K562 (cell line): Measurements from ENCODE around the gene PRCP. TPM values are rescaled to one million over a fixed set of nuclear protein-coding genes. Genes with fewer than 3 reads are reported as not detected.

ENCODE experiments used
- ATAC-seq: fragments of 200-7000 bp; cut with Tn5 transposase; 3 replicates; pipeline ENCODE4 v1.9.1; 2020; ENCODE audit warnings: moderate library complexity
- BruUV-seq: library from RNA; stranded (reverse); fragments of 400-500 nt; replicated peaks from 2 replicates; lab custom pipeline; 2021; lab: Mats Ljungman, UMichigan
- CTCF ChIA-PET: fragments of 300-600 bp; formaldehyde crosslinking; extraction: SDS; loops from one replicate; lab custom pipeline; 2021; ENCODE audit warnings: low intra/inter-chr PET ratio; lab: Yijun Ruan, JAX
- POLR2A ChIA-PET: fragments of 300-600, 350-650 bp; sonication (Branson Sonifier 250); formaldehyde crosslinking; extraction: SDS; loops from one replicate; lab custom pipeline; 2021; ENCODE audit warnings: antibody characterized with exemption, inconsistent platforms; lab: Yijun Ruan, JAX
- DNase-seq, 4 experiments: peaks; one replicate each; pipeline versions ENCODE4 v3.0.0 to v3.0.0-alpha.2; 2011 to 2018; ENCODE audit warnings: low spot score in 3 of 4, mixed read lengths in 3 of 4; ENCODE audit errors: extremely low read depth in 1 of 4
- FAIRE-seq: peaks from 2 replicates; lab custom pipeline; 2011; peaks lifted over from hg19 to GRCh38; lab: Jason Lieb, UNC
- H2AFZ ChIP-seq: 2 replicates; pipeline ENCODE4 v1.6.0; 2011; ENCODE audit warnings: low read depth, low read length, control low read depth, inconsistent platforms
- H3K27ac ChIP-seq: fragments of 200-600 bp; 3 replicates; pipeline ENCODE4 v1.8.0; 2011; ENCODE audit warnings: low read depth, mild to moderate bottlenecking, control low read depth, inconsistent platforms, low read length, moderate library complexity, mixed read lengths; ENCODE audit errors: extremely low read depth
- H3K27me3 ChIP-seq, 2 experiments: fragments of 300-600 bp in 1 of 2; 2 replicates in 1 of 2; 3 replicates in 1 of 2; pipeline versions ENCODE4 v1.6.0 to v1.8.0; 2011; ENCODE audit warnings: inconsistent platforms in 2 of 2, low read length in 2 of 2, mild to moderate bottlenecking in 1 of 2, mixed read lengths in 1 of 2, moderate library complexity in 1 of 2; ENCODE audit not compliant: control insufficient read depth in 2 of 2, insufficient read depth in 2 of 2
- H3K36me3 ChIP-seq: fragments of 300-600 bp; 3 replicates; pipeline ENCODE4 v1.8.0; 2011; ENCODE audit warnings: mild to moderate bottlenecking, low read length, inconsistent platforms; ENCODE audit not compliant: control insufficient read depth, insufficient read depth
- H3K4me1 ChIP-seq, 2 experiments: fragments of 200-600 bp in 1 of 2; replicated peaks in 1 of 2; 2 replicates in 1 of 2; 3 replicates in 1 of 2; pipeline versions ENCODE4 v1.5.1 to v1.8.0; 2011; ENCODE audit warnings: inconsistent platforms in 2 of 2, low read length in 2 of 2, mild to moderate bottlenecking in 1 of 2, mixed read lengths in 1 of 2, moderate library complexity in 1 of 2; ENCODE audit not compliant: control insufficient read depth in 2 of 2, insufficient read depth in 2 of 2
- H3K4me2 ChIP-seq: 2 replicates; pipeline ENCODE4 v1.6.1; 2011; ENCODE audit warnings: low read length, control low read depth, inconsistent platforms, mixed read lengths; ENCODE audit not compliant: insufficient read depth
- H3K4me3 ChIP-seq: fragments of 200-600 bp; sonication (generic), shearing (Covaris generic); 2 replicates; pipeline ENCODE4 v1.5.1; 2016; ENCODE audit warnings: control low read depth, inconsistent platforms
- H3K79me2 ChIP-seq: fragments of 200-600 bp; 3 replicates; pipeline ENCODE4 v1.8.0; 2011; ENCODE audit warnings: low read length, inconsistent platforms; ENCODE audit not compliant: control insufficient read depth, insufficient read depth
- H3K9ac ChIP-seq, 2 experiments: 2 replicates each; pipeline versions ENCODE4 v1.6.0 to v1.6.1; 2011; ENCODE audit warnings: low read depth in 2 of 2, low read length in 2 of 2, control low read depth in 1 of 2, inconsistent platforms in 1 of 2, mild to moderate bottlenecking in 1 of 2, mixed read lengths in 1 of 2; ENCODE audit not compliant: insufficient read depth in 1 of 2
- H3K9me1 ChIP-seq: one replicate; pipeline ENCODE4 v1.6.0; 2011; ENCODE audit warnings: inconsistent platforms, mild to moderate bottlenecking, low read length, moderate library complexity; ENCODE audit not compliant: control insufficient read depth, insufficient read depth
- H3K9me3 ChIP-seq: replicated peaks from 2 replicates; pipeline ENCODE4 v1.5.1; 2011; ENCODE audit warnings: low read depth, low read length, inconsistent platforms; ENCODE audit not compliant: control insufficient read depth, insufficient read depth
- H4K20me1 ChIP-seq: replicated peaks from 2 replicates; pipeline ENCODE4 v1.6.1; 2011; ENCODE audit warnings: low read length, inconsistent platforms, mixed read lengths; ENCODE audit not compliant: control insufficient read depth, insufficient read depth
- FOXA3 ChIP-seq, 2 experiments: fragments of 450-650 bp in 1 of 2; sonication (generic) in 1 of 2; formaldehyde crosslinking; IDR thresholded peaks in 1 of 2; conservative IDR thresholded peaks in 1 of 2; 2 replicates each; pipeline versions ENCODE4 v1.4.0 to v1.8.0; 2020 to 2022; ENCODE audit warnings: mild to moderate bottlenecking in 2 of 2, missing genetic modification reagents in 1 of 2
- GATA2 ChIP-seq: sonication (generic); formaldehyde crosslinking; IDR thresholded peaks from 2 replicates; pipeline ENCODE4 v1.4.0; 2020; ENCODE audit warnings: mild to moderate bottlenecking, missing genetic modification reagents
- L3MBTL2 ChIP-seq: fragments of 450-650 bp; IDR thresholded peaks from 2 replicates; pipeline ENCODE4 v1.6.1; 2016; ENCODE audit warnings: mild to moderate bottlenecking, moderate library complexity
- RBM34 ChIP-seq: fragments of 200-400 bp; formaldehyde crosslinking; IDR thresholded peaks from 2 replicates; pipeline ENCODE4 v1.6.1; 2018; ENCODE audit warnings: low read length, borderline replicate concordance; ENCODE audit not compliant: insufficient read depth
- UBTF ChIP-seq, 2 experiments: IDR thresholded peaks; 2 replicates each; pipeline ENCODE4 v1.6.1; 2012; ENCODE audit warnings: improper control_type of control experiment in 2 of 2, low read depth in 2 of 2, low read length in 2 of 2, borderline replicate concordance in 1 of 2
- ZNF764 ChIP-seq: fragments of 250-450 bp; sonication (Bioruptor Pico); IDR thresholded peaks from 2 replicates; pipeline ENCODE4 v1.4.0; 2020; ENCODE audit warnings: low read depth, mild to moderate bottlenecking, moderate library complexity
- WGBS: fragments of 100-300 bp; shearing (Covaris generic); methylation state at CpG from one replicate; pipeline ENCODE4 v1.1.6; 2016; ENCODE audit warnings: low coverage, mixed read lengths; ENCODE audit not compliant: insufficient coverage; ENCODE audit errors: missing lambda C conversion rate; 5-methylcytosine and 5-hydroxymethylcytosine counted together
- in situ Hi-C: fragments of 300-500 bp; cut with MboI; formaldehyde crosslinking; loops from 4 replicates; pipeline ENCODE4 v1.15.0; 2018; ENCODE audit warnings: inconsistent platforms, mixed read lengths
- intact Hi-C: fragments of 100-400 bp; cut with micrococcal nuclease; formaldehyde crosslinking; loops from 2 replicates; pipeline ENCODE4 v1.14.2; 2022
- polyA plus RNA-seq, 8 experiments: library from polyadenylated mRNA; depleted of rRNA in 4 of 8; stranded (reverse) in 5 of 8; unstranded in 3 of 8; fragments of >200 nt; fragmentation: Nextera tagmentation in 2 of 8; fragmentation: Illumina TruSeq in 1 of 8; extraction: Ambion mirVana in 2 of 8; extraction: Trizol in 1 of 8; gene quantifications; 2 replicates each; pipeline versions ENCODE4 v1.2.1 to v1.2.3, GENCODE V29; 2011 to 2014; ENCODE audit warnings: inconsistent platforms in 1 of 8, missing spikeins in 1 of 8
- total RNA-seq, 7 experiments: library from RNA; depleted of rRNA in 6 of 7; stranded (reverse); fragments of >200 nt in 6 of 7; fragmentation: Illumina TruSeq in 2 of 7; extraction: Trizol in 2 of 7; gene quantifications; 2 replicates each; pipeline versions ENCODE4 v1.2.1 to v1.2.3, GENCODE V29; 2011 to 2021; ENCODE audit warnings: low replicate concordance in 1 of 7
- TF ChIP-seq, protein P1 (sequence below): fragments of 450-650 bp; formaldehyde crosslinking; IDR thresholded peaks from 2 replicates; pipeline ENCODE4 v1.4.0; 2020; ENCODE audit warnings: mild to moderate bottlenecking, mixed read lengths
- TF ChIP-seq, protein P2 (sequence below): fragments of 450-650 bp; formaldehyde crosslinking; IDR thresholded peaks from 2 replicates; pipeline ENCODE4 v1.4.0; 2022; ENCODE audit warnings: mild to moderate bottlenecking, moderate library complexity

PRCP gene
- total and polyA plus RNA-seq, 9 of the 15 experiments (the other 6 are each of a cell fraction or from before 2014, with no cell fraction given), result 9.5 to 43.1 (median 23.2) TPM

DNA sequence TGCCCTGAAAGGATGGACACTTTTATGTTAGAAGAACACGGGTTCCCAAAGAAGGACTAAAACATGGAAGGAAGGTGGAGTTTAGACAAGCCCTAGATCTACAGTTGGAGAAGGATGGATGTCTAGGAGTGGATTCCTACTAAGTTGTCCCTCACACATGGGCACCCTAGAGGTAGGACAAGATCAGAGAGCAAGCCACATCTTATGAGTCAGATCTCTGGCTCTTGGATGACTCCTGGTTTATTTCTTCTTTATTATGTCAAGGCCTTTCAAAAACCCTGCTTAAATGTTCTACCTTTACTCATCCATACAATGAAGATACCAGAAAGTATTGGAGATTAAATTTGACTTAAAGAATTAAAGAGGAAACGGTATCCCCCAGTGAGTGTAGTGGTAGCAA is 34.4 kb downstream of the PRCP start:
- H3K4me3 ChIP-seq, result no peak overlapping the region
- H3K9me3 ChIP-seq, result no peaks in the 10 kb centered on the region
- H3K27ac ChIP-seq, result no peak overlapping the region
- POLR2A ChIA-PET, result no interaction called here
- intact Hi-C loops, result loop anchor here (2.0 to 5.0 kb wide), 4 partner anchors 61 to 955 kb away; no protein-coding TSS in a partner anchor
- peaks cover 0 to 2% of the 10 kb centered on the region in 2 experiments; a peak in 2 of 5 replicates for H3K4me1 ChIP-seq
- no peaks in the 10 kb centered on the region for H3K36me3 ChIP-seq
- FAIRE-seq (no peak), ATAC-seq (no peak), DNase-seq (no peak)
- BruUV-seq, result no TSS peak
- no peaks in the 10 kb centered on the region; the same call in 1 of the 2 replicates for H4K20me1 ChIP-seq
- H2AFZ ChIP-seq, result no peak overlapping the region
- no peak overlapping the region for H3K4me2 ChIP-seq
- in situ Hi-C loops, result loop anchor here (5.0 to 25.0 kb wide), 2 partner anchors 149 to 946 kb away; no protein-coding TSS in a partner anchor
- no peaks in the 10 kb centered on the region for H3K27me3 ChIP-seq
- CTCF ChIA-PET, result no interaction called here
- H3K79me2 ChIP-seq, result no peaks in the 10 kb centered on the region
- no peaks in the 10 kb centered on the region for H3K9me1 ChIP-seq
- WGBS, result 26% methylated on average over 2 of the region's 2 CpGs
- H3K9ac ChIP-seq, result no peak overlapping the region
- TF ChIP-seq, protein P1, sequence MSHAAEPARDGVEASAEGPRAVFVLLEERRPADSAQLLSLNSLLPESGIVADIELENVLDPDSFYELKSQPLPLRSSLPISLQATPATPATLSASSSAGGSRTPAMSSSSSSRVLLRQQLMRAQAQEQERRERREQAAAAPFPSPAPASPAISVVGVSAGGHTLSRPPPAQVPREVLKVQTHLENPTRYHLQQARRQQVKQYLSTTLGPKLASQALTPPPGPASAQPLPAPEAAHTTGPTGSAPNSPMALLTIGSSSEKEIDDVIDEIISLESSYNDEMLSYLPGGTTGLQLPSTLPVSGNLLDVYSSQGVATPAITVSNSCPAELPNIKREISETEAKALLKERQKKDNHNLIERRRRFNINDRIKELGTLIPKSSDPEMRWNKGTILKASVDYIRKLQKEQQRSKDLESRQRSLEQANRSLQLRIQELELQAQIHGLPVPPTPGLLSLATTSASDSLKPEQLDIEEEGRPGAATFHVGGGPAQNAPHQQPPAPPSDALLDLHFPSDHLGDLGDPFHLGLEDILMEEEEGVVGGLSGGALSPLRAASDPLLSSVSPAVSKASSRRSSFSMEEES, result no peak
- TF ChIP-seq GATA2 (CRISPR knock-in tag) (no peak), RBM34 (no peak), FOXA3 (CRISPR knock-in tag; conservative IDR thresholded peaks at IDR 0.05 in 1 of 2, IDR thresholded peaks at IDR 0.05 in 1 of 2) (no peak), L3MBTL2 (no peak), UBTF (IDR thresholded peaks at IDR 0.05; ENCODE audit: borderline replicate concordance in 1 of 2, low read depth in 2 of 2, low read length in 2 of 2) (no peak), ZNF764 (CRISPR knock-in tag) (no peak)
- TF ChIP-seq, protein P2, sequence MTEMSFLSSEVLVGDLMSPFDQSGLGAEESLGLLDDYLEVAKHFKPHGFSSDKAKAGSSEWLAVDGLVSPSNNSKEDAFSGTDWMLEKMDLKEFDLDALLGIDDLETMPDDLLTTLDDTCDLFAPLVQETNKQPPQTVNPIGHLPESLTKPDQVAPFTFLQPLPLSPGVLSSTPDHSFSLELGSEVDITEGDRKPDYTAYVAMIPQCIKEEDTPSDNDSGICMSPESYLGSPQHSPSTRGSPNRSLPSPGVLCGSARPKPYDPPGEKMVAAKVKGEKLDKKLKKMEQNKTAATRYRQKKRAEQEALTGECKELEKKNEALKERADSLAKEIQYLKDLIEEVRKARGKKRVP, result no peak
